22Rv1 (cell line): ENCODE measurements around the gene LCT.

Source experiments
- ZFX ChIP-seq: fragments of 450-650 bp; IDR thresholded peaks from 2 replicates; pipeline ENCODE4 v1.6.1; 2017; ENCODE audit warnings: antibody characterized with exemption, borderline replicate concordance
- TF ChIP-seq, protein P1 (sequence below): fragments of 450-650 bp; IDR thresholded peaks from 2 replicates; pipeline ENCODE4 v1.5.1; 2017; ENCODE audit warnings: mild to moderate bottlenecking

- TF ChIP-seq, protein P1, sequence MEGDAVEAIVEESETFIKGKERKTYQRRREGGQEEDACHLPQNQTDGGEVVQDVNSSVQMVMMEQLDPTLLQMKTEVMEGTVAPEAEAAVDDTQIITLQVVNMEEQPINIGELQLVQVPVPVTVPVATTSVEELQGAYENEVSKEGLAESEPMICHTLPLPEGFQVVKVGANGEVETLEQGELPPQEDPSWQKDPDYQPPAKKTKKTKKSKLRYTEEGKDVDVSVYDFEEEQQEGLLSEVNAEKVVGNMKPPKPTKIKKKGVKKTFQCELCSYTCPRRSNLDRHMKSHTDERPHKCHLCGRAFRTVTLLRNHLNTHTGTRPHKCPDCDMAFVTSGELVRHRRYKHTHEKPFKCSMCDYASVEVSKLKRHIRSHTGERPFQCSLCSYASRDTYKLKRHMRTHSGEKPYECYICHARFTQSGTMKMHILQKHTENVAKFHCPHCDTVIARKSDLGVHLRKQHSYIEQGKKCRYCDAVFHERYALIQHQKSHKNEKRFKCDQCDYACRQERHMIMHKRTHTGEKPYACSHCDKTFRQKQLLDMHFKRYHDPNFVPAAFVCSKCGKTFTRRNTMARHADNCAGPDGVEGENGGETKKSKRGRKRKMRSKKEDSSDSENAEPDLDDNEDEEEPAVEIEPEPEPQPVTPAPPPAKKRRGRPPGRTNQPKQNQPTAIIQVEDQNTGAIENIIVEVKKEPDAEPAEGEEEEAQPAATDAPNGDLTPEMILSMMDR, result no peak
- TF ChIP-seq ZFX, result no peak
Observed at GRCh38 chr2:135743860-135744259, 93.1 kb downstream of the LCT start.
